Adrenal gland (tissue), 5 donors: ENCODE results near the gene MARCHF6.

Experiments
- POLR2A ChIP-seq, 2 donors: fragments of 450-650 bp; IDR thresholded peaks; one replicate each; pipeline ENCODE4 v1.6.1; 2017; ENCODE audit warnings: antibody characterized with exemption in 2 of 2, mild to moderate bottlenecking in 2 of 2, moderate library complexity in 1 of 2
- TF ChIP-seq, protein P1 (sequence below), 6 experiments: fragments of 450-650 bp in 4 of 6; fragments of 200-600 bp in 2 of 6; sonication (generic) in 1 of 6; IDR thresholded peaks; 1 replicate in 5 of 6; 2 replicates in 1 of 6; pipeline versions ENCODE4 v1.5.1 to v1.8.0; 2016 to 2021; ENCODE audit warnings: antibody characterized with exemption in 6 of 6, mild to moderate bottlenecking in 2 of 6, moderate library complexity in 1 of 6
- donor health status: DM: no; HTN: no; CAD: no.

DNA sequence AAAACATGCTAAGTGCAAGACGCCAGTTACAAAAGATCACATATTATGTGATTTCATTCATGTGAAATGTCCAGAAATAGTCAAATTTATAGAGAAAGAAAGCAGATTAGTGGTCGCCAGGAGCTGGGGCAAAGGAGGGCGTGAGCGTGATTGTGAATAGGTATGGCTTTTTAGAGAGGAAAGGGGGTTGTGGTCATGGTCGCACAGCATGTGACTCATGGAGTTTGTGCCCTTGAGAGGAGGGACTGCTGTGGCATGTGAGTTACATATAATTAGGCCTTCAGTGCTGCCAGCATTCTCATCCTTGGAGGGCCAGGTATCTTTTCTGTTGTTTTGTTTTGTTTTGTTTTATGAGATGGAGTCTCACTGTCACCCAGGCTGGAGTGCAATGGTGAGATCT is 21.2 kb upstream of the MARCHF6 start:
- TF ChIP-seq, protein P1, sequence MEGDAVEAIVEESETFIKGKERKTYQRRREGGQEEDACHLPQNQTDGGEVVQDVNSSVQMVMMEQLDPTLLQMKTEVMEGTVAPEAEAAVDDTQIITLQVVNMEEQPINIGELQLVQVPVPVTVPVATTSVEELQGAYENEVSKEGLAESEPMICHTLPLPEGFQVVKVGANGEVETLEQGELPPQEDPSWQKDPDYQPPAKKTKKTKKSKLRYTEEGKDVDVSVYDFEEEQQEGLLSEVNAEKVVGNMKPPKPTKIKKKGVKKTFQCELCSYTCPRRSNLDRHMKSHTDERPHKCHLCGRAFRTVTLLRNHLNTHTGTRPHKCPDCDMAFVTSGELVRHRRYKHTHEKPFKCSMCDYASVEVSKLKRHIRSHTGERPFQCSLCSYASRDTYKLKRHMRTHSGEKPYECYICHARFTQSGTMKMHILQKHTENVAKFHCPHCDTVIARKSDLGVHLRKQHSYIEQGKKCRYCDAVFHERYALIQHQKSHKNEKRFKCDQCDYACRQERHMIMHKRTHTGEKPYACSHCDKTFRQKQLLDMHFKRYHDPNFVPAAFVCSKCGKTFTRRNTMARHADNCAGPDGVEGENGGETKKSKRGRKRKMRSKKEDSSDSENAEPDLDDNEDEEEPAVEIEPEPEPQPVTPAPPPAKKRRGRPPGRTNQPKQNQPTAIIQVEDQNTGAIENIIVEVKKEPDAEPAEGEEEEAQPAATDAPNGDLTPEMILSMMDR (IDR thresholded peaks at IDR 0.05): no peak
- no peak for TF ChIP-seq POLR2A (IDR thresholded peaks at IDR 0.05)
